IMR-90 (cell line): Measurements from ENCODE around the gene CLMP. TPM values are rescaled to one million over a fixed set of nuclear protein-coding genes. Genes with fewer than 3 reads are reported as not detected.

Experiments used
- POLR2A ChIP-seq: IDR thresholded peaks from 2 replicates; pipeline ENCODE4 v1.6.1; 2012; ENCODE audit warnings: mild to moderate bottlenecking, low read depth, low read length
- SMC3 ChIP-seq: fragments of 150-350 bp; IDR thresholded peaks from 2 replicates; pipeline ENCODE4 v1.6.1; 2016; ENCODE audit warnings: low read depth, mild to moderate bottlenecking, antibody characterized with exemption, low read length, moderate library complexity
- polyA plus RNA-seq, 3 experiments: library from polyadenylated mRNA; depleted of rRNA; stranded (reverse); fragments of >200 nt; gene quantifications; 2 replicates each; pipeline ENCODE4 v1.2.3, GENCODE V29; 2012; ENCODE audit warnings: low replicate concordance in 1 of 3
- total RNA-seq: library from RNA; depleted of rRNA; stranded (reverse); fragments of >200 nt; gene quantifications from 2 replicates; pipeline ENCODE4 v1.2.3, GENCODE V29; 2012
- TF ChIP-seq, protein P1 (sequence below): fragments of 150-350 bp; IDR thresholded peaks from 2 replicates; pipeline ENCODE4 v1.6.1; 2017; ENCODE audit warnings: mild to moderate bottlenecking, antibody characterized with exemption, low read length, low read depth

The CLMP gene
- total and polyA plus RNA-seq, 2 of the 4 experiments (the other 2 are of a cell fraction), result 54.7 to 95.7 TPM

DNA sequence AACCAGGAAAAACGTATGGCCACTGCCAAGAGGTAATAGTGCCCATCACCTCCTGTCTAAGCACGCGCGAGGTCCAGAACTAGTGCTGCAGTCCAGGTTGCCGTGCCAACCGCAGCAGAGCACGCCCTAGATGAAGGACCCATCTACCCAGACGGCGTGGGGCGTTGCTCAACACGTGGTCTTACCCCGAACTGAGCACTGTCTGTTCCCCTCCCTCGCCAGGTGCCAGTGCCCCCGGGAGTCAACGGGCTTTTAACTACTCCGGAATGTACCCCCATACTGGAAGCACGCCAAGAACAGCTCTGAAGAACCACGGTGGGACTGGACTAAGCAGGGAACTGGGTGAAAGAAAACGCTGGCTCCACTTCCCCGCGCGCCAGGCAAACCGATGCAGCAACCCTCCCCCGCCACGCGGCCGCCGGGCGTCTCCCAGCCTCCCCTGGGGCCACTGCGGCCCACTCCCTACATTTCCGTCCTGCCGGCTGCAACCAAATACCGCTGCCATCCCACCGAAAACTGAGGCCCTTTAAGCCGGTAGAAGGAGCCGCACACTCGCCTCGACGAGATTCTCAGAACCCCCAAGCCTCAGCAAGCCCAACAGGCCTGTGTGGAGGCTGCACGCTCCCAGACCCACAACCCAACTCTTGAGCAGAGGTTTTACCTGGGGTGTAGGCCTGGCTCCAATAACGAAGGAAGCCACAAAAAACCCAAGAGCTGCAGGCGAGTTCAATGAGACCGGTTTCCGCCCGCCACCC lies 133.5 kb downstream of the CLMP start, which contains the start of gene HSPA8 (continued):
- TF ChIP-seq, protein P1, sequence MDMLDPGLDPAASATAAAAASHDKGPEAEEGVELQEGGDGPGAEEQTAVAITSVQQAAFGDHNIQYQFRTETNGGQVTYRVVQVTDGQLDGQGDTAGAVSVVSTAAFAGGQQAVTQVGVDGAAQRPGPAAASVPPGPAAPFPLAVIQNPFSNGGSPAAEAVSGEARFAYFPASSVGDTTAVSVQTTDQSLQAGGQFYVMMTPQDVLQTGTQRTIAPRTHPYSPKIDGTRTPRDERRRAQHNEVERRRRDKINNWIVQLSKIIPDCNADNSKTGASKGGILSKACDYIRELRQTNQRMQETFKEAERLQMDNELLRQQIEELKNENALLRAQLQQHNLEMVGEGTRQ, result 0 out of 2 replicates have a peak, but pooled peaks have one; percentile 23
- TF ChIP-seq POLR2A (peak; percentile 99), SMC3 (no peak)
